Tibial nerve (tissue), 4 donors: ENCODE data around the gene PLCB4.

Experiments used
- CTCF ChIP-seq, 5 experiments: fragments of 200-600 bp in 3 of 5; fragments of 450-650 bp in 2 of 5; sonication (generic) in 3 of 5; IDR thresholded peaks; one replicate each; pipeline ENCODE4 v1.5.1; 2016 to 2019; ENCODE audit warnings: antibody characterized with exemption in 5 of 5, mild to moderate bottlenecking in 3 of 5, moderate library complexity in 2 of 5
- EP300 ChIP-seq, 2 donors: sonication (generic); formaldehyde crosslinking; IDR thresholded peaks; one replicate each; pipeline ENCODE4 v1.6.1; 2017; ENCODE audit warnings: antibody characterized with exemption in 2 of 2, mild to moderate bottlenecking in 1 of 2
- POLR2A ChIP-seq, 2 donors: fragments of 450-650 bp; IDR thresholded peaks; one replicate each; pipeline ENCODE4 v1.6.1; 2017; ENCODE audit warnings: antibody characterized with exemption in 2 of 2, mild to moderate bottlenecking in 2 of 2, moderate library complexity in 2 of 2

- no peak for TF ChIP-seq POLR2A (IDR thresholded peaks at IDR 0.05)
- no peak for TF ChIP-seq CTCF (IDR thresholded peaks at IDR 0.05)
- no peak for TF ChIP-seq EP300 (IDR thresholded peaks at IDR 0.05)
Observed at GRCh38 chr20:9506964-9507369, 438.1 kb downstream of the PLCB4 start.
